DMS 273 treated with DMSO at 0.1 percent for 48 hours (cell line): ENCODE data around the gene RAB4B.
"Not testable (repeated sequence)": the region's sequence is repeated elsewhere in the genome, so short reads cannot be mapped to it uniquely, and the experiment has no call there.

Experiments
- DNase-seq: peaks from one replicate; lab custom pipeline; 2025; lab: John Stamatoyannopoulos, UW

The RAB4B gene, protein sequence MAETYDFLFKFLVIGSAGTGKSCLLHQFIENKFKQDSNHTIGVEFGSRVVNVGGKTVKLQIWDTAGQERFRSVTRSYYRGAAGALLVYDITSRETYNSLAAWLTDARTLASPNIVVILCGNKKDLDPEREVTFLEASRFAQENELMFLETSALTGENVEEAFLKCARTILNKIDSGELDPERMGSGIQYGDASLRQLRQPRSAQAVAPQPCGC

DNA sequence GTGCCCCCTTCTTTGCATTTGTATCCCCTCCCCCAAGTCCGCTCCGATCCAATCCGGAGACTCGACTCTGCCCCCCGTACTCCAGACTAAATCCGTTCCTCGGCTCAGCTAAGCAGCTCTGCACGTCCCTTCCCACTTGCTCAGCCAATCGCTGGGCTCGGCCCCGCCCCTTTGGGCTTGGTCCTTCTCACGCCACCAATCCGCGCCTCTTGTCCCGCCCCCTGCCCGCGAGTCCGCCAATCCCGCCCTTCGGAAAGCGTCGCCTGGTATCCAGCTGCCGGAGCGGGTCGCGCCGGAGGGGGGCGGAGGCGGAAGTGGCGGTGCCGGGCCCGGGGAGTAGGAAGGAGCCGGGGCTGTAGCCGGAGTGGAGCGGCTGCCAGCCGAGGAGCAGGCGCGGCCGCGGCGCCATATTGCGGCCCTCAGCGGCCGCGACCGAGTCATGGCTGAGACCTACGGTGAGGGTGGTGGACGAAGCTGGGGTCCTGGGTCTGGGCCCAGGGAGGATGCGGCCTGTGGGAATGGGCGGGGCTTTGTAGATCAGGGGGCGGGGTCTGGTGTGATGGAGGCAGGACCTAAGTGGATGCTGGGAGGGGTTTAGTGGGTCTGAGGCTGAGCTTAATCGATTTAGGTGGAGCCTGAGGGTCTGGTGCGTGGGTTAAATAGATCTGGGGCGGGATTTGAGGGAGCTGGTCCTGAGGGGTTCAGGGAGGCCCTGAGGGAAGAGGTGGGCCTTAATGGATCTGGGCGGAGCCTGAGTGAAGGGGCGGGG is at the start of gene RAB4B:
RAB4B (plus strand) TSS at position 311 of the 769 bp plus-strand sequence; CDS start at position 440, 129 bp downstream.
- peak; percentile 99 for DNase-seq

DNA sequence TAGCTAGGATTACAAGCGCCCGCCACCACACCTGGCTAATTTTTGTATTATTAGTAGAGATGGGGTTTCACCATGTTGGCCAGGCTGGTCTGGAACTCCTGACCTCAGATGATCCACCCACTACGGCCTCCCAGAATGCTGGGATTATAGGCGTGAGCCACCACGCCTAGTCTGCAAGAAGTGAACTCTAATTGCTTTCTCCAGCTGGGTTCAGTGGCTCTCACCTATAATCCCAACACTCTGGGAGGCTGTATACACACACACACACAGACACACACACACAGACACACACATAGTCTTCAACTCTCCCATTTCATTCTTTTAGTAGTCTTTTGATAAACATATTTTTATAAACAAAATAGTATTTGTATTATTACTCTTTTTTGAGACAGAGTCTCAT is 48.0 kb upstream of the RAB4B start:
- DNase-seq, result not testable (repeated sequence)

DNA sequence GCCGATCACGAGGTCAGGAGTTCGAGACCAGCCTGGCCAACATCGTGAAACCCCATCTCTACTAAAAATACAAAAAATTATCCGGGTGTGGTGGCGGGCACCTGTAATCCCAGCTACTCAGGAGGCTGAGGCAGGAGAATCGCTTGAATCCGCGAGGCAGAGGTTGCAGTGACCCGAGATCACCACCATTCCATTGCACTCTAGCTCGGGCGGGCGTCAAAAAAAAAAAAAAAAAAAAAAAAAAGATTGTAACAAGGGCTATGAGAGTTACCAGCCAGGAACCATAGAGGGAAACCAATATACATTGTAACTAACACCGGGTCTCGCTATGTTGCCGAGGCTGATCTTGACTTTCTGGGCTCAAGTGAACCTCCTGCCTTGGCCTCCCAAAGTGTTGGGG is 45.7 kb upstream of the RAB4B start:
- not testable (repeated sequence) for DNase-seq

DNA sequence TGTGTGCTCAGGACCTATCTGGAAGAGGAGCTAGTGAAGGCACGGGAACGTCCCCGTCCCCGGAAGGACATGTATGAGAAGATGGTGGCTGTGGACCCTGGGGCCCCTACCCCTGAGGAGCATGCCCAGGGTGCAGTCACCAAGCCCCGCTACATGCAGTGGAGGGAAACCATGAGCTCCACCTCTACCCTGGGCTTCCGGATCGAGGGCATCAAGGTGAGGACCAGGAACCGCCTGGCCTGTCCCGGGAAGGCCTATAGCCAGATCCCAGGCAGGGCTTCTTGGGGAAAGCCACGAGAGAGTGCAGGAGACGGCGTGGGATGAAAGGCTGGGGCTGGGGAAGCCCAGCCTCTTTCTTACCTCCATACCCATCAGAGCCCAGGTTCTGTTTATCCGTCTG is 44.9 kb upstream of the RAB4B start:
- DNase-seq, result no peak

DNA sequence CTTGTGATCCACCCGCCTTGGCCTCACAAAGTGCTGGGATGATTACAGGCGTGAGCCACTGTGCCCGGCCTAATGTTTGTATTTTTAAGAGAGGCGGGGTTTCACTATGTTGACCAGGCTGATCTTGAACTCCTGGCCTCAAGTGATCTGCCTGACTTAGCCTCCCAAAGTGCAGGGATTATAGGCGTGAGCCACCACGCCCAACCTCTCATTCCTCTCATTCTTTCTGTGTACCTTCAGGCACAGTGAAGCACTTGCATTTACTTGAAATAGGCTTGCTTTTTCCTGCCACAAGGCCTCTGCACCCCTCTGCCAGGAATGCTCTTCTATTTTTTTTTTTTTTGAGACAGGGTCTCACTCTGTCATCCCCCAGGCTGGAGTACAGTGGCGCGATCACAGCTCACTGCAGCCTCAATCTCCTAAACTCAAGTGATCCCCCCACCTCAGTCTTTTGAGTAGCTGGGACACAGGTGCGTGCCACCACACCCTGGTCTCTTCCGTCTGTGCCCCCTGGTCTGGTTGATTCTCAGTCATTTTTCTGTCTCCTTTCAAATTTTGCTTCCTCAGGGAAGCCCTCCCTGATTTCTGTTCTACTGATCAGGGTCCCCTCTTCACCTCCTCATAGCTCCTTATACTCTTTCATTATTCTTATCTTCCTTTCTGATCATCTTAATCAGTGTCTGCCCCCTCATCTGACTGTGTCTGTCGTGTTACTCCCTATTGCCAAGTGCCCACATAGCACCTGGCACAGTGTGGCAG is 42.9 kb upstream of the RAB4B start:
- no peak for DNase-seq

DNA sequence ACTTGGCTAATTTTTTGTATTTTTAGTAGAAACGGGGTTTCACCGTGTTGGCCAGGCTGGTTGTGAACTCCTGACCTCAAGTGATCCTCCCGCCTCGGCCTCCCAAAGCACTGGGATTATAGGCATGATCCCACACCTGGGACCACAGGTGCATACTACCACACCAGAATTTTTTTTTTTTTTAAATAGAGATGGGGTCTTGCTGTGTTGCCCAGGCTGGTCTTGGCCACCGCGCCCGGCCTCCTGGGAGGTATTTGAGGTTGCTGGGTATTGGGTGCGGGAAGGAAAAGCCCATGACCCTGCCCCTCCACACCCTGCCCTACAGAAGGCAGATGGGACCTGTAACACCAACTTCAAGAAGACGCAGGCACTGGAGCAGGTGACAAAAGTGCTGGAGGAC is 41.4 kb upstream of the RAB4B start:
- no peak for DNase-seq

DNA sequence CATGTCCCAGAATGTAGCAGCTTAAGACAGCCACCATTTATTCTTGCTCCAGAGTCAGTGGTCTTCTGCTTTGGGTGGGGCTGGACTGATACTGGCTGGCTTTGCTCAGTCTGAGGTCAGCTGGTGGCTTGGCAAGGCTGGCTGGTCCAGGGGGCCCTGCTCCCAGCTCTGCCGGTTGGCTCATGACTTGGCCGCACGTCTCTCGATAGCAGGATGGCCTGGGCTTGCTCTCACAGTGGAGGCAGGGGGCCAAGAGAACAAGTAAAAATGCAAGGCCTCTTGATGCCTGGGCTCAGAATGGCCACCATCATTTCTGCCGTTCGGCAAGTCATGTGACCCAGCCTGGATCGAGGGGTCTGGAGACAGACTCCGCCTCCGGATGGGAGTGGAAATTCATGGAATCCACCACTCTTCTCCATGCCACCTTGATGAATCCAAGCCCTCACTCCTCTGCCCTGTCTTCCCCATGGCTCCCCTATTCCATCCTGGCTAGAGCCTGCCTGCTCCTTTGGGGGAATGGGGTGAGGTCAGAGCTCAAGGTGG is 40.9 kb upstream of the RAB4B start:
- no peak for DNase-seq

DNA sequence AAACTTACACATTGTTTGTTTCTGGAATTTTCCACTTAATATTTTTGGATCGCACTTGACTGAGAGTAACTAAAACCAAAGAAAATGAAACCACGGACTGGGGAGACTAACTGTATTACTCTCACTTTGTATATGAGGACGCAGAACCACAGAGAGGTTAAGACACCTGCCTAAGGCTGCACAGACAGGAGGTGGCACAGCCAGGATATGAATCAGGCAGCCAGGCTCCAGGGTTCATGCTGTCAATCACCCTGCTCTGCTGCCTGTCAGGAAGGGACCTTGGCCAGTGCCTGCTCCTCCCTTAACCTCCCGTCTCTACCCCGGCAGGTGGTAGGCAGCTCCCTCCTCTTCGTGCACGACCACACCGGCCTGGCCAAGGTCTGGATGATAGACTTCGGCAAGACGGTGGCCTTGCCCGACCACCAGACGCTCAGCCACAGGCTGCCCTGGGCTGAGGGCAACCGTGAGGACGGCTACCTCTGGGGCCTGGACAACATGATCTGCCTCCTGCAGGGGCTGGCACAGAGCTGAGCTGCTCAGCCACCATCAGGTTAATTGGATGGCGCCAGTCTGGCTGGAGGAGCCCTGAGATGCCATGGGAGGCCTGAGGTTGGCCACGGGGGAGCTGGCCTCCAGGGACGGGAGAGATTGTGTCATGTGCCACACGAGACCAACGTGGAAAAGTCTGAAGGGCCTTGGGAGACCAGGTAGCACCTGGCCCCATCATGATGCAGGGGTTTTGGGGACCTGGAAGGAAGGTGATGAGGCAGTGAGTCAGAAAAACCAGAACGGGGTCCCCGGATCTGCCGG is 38.8 kb upstream of the RAB4B start:
- DNase-seq, result no peak

DNA sequence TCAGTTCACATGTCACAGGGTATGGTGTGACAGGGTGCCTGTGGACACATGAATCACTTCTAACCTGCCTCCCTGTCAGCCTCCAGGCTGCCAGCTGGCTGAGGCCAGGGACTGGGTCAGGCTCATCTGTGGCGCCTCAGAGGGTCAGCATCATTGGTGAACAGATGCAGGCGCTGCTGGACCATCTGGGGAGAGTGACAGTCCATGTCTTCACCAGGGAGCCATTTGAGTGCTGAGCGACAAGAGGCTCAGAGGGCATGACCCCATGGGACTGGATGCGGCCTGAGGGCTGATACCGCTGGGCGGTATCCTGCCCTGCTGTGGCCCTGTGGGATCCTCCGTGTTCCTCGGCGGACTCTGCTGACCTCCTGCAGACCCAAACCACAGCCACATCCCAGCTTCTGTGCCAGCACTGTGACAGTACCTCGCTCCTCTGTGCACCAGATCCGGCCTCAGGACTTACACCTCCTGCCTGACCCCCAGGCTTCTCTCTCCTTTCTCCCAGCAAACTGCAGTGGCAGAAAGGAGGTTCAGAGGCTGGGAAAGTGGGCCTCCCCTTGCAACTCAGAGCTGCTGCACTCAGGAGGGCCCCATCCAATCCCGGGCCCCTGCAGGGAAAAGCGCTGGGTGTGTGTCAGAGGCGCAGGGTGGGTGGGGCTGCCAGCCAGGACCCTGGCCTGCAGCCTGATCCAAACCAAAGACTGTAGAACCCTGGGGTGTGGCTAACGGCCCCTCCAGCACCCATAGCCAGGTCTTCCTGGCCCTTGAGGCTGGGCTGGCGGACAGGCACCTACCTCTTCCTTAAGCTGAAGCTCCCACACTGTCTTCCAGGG is 38.0 kb upstream of the RAB4B start:
- no peak for DNase-seq

DNA sequence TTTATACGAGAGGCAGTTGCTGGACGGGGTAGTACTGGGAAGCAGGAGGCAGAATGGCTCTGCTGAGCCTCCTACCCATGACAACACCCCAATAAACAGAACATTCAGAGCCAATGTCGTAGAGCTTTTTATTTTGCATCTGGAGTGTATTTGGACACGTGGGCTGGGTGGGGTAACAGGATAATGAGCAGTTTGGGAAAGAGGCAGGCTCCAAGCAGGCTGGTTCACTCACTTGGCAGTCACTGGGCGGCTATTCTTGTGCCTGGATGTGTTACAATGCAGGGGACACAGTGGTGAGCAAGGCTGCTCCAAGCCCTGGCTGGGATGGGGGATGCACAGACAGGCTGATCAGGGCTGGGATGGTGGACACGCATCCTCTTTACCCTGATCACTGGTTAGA is 37.3 kb upstream of the RAB4B start:
- no peak for DNase-seq

DNA sequence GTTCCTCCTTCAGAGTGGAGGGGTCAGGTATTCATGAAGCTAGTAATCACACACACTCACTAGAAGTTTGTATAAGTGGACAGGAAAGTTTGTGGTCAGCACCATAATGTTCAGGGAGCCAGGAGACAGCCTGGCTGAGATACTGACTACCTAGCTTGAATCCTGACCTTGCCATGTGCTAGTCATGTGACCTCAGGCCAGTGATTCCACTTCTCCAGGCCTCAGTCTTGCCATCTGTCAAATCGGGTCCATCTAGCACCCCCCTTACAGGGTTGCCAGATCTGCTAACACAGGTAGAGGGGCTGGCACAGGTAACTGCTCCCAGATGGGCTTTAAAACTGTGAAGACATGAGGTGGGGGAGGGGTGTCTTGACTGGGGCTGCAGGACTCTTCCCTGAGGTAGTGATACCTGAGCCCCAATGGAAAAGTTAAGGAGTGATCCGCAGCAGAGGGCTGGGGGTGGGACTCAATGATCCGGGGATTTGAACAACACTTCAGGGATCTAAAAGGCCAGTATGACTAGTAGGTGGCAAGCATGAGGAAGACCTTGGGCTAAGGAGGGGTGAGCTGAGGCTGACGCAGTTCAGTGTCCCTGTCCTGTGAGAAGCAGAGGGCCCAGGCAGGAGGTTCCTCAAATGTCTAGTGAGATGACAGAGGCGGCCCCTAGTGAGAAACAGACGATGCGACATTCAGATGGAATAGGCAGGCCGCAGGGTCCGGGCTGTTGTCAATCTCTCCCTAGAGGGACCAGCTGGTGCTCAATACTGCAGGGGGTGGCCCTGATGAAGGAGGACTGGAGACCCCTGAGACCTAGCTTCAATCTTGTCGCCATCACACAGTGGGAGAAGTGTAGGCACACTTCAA is 36.3 kb upstream of the RAB4B start:
- DNase-seq, result no peak

DNA sequence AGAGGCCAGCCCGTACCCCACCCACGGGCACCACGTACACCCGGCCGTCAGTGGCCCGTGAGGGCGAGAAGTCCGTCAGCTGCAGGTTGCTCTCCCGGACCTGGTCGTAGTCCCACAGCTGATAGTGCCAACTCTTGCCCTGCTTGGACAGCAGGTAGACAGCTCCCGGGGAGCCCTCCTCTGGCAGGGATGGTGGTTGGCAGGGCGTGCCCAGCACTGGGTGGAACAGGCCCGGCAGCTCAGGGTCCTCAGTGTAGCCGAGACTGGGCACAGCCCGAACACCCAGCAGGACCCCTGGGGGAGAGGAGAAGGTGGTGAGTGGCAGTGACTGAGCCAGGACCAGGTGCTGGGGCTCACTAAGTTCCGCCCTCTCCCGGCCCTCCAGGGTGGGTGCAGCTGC is 35.6 kb upstream of the RAB4B start:
- DNase-seq, result no peak

DNA sequence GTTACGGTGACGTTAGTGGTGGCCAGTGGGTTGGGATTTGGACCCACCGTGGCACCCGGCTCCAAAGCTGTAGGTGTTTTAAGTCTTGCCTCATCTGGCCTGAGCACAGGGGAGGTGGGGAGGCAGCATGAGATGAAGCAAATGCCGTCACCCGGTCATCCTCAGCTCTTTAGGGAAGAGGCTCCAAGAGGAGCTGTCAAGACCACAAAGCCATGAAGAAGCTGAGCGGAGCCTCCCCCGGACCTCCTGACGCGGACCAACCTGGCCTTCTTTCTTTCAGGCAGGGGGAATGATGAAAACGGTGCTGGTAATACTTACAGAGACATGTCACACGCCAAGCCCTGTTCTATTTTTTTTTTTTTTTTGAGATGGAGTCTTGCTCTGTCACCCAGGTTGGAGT is 35.2 kb upstream of the RAB4B start:
- DNase-seq, result no peak

DNA sequence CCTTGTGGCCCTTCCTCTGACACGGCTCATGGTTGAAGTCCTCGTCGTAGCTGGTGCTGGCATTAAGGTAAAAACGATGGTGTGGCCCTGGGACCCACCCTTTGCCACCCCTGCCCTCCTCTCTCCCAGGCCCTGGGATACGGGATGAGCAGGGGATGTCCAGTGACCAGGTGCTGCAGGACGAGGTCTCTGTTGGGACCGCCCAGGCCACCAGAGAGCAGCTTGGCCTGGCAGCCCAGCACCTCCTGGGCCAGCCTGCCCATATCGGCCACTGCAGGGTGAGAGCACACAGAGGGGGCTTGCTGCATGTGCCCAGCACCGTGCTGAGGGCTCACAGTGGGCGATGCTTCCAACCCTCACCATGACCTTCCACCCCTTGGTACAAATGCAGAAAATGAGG is 34.1 kb upstream of the RAB4B start:
- no peak for DNase-seq

DNA sequence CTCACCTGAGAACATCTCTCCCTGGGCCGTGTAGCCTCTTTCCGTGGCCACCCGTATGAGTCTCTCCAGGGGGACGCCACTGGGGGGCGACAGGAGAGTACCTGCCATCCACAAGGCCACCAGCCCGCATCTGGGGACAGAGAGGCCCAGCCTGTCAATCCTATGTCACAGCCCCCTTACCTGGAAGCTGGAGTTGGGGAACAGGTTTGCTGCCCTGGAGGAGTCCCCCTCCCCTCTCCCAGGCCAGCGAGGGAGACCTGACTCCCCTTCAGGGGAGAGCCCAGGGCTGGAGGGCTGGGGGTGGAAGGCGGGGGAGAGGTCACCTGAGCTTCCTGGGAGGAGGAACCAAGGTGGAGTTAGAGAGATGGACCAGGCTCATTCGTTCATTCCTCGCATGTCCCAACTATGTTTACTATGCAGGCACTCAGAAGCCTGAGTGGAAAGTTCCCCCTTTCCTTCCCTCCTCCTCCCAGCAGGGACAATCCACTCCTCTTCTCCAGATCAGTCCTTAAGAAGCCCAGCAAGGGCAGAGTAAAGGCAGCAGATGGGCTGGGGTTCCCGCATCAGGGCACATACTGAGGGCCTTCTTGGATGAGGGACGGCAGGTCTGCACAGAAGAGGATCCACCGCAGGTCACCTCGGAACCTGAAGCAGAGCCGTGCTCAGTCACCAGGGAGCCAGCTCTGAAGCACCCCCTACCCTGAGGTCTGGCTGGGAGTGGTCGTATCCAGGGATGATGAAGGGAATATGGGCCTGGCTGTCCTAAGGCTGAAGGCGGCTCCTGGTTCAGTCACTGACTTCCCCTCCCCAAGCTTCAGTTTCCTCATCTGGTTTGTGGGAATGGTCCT is 33.3 kb upstream of the RAB4B start:
- DNase-seq, result no peak

DNA sequence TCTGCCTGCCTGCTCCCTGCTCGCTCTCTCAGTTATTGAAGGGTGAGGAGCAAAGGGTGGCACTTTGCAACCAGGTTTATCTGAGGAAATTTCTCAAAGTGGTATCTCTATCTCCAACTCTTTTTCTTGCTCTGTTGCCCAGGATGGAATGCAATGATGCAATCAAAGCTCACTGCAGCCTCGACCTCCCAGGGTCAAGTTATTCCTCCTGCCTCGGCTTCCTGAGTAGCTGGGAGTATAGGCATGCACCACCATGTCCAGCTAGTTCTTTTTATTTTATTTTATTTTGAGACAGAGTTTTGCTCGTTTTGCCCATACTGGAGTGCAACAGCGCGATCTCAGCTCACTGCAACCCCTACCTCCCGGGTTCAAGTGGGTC is 32.7 kb upstream of the RAB4B start:
- DNase-seq, result no peak

DNA sequence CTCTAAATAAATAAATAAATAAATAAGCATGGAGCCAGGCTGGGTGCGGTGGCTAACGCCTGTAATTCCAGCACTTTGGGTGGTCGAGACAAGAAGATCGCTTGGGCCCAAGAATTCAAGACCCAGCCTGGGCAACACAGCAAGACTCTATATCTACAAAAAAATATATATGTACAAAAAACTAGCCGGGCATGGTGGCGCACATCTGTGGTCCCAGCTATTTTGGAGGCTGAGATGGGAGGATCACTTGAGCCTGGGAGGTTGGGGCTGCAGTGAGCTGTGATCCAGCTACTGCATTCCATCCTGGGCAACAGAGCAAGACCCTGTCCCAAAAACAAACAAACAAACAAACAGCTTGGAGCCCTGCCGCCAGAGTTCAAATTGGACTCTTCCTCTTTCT is 30.5 kb upstream of the RAB4B start:
- no peak for DNase-seq

DNA sequence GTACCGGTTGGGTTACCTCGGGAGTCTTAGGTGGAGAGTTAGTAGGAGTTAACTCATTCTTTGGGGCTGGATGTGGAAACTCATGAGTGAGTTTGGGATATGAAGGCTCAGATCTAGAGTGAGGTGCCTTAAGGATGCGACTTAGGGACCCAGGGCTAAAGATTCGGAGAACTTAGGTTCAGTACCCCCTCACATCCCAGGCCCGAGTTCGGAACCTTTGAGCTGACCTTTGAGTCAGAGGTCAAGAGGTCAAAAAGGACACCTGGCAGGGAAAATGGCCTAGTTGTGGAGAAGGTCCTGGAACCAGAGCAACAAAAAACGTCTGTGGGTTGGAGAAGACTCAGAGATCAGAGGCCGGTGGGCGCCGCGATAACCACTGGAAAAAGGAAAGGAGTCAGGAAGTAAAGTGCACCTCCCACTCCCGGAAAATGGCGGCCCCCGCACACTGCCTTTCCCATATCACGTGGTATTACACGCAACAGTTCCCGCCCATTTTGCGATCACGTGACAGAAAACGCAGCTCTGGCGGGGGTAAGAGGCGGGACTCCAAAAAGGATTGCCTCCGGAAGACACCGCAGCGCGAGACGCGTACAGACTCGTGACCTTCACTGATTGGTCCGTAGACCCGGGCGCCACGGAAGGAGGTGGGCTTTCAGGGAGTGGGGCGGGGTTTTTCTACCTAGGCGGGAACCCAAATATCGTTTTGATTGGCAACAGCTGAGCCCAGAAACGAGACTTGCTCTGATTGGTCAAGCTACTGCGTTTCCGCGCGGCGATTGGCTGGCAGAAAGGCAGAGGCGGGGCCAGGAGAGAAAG is 27.8 kb upstream of the RAB4B start, which contains the start of gene ACTMAP:
ACTMAP (minus strand) TSS at position 420 of the 816 bp plus-strand sequence. CDS start 674 bp downstream, outside the sequence.
- peak; percentile 99 for DNase-seq
